ENCODE results near the gene WBP11. TPM values are rescaled to one million over a fixed set of nuclear protein-coding genes. Genes with fewer than 3 reads are reported as not detected.
A peak's percentile ranks its signal among the peaks of the same experiment; 100 is the strongest.

Gene WBP11
- total and polyA plus RNA-seq, 2 of the 13 experiments (the other 11 are each of a cell fraction or from before 2014, with no cell fraction given) = 7.6 to 31.0 TPM

DNA sequence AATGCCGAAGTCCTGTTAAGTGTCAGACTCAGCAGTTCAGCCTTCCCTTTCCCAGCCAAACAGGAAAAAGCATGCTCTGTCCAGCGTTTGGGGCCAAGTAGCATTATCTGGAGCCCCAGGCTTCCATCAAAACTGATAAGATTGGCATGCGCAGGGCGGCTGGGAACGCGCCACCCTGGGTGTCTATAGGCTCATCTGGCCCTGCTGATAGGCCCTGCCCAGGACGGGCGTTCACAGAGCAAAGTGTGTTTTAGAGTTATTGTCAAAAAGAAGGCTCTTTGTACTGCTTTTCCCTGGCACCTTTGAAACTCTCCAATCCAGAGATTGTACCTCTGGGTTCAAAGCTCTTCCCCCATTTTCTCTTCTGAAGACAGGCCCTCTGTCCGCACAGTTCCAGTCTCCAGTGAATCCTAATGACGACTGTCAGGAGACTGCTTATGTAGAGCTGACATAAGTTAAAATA is 40.2 kb upstream of the WBP11 start, which contains the start of gene ART4 (continued):
- TF ChIP-seq, protein P1, sequence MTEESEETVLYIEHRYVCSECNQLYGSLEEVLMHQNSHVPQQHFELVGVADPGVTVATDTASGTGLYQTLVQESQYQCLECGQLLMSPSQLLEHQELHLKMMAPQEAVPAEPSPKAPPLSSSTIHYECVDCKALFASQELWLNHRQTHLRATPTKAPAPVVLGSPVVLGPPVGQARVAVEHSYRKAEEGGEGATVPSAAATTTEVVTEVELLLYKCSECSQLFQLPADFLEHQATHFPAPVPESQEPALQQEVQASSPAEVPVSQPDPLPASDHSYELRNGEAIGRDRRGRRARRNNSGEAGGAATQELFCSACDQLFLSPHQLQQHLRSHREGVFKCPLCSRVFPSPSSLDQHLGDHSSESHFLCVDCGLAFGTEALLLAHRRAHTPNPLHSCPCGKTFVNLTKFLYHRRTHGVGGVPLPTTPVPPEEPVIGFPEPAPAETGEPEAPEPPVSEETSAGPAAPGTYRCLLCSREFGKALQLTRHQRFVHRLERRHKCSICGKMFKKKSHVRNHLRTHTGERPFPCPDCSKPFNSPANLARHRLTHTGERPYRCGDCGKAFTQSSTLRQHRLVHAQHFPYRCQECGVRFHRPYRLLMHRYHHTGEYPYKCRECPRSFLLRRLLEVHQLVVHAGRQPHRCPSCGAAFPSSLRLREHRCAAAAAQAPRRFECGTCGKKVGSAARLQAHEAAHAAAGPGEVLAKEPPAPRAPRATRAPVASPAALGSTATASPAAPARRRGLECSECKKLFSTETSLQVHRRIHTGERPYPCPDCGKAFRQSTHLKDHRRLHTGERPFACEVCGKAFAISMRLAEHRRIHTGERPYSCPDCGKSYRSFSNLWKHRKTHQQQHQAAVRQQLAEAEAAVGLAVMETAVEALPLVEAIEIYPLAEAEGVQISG (CRISPR knock-in tag; IDR thresholded peaks at IDR 0.05) = peak; percentile 63; the same call in 1 of the 2 replicates
- no peak for TF ChIP-seq CBFB (CRISPR knock-in tag; IDR thresholded peaks at IDR 0.05)
- TF ChIP-seq ZFP36L2 (CRISPR knock-in tag; IDR thresholded peaks at IDR 0.05) = no peak
- TF ChIP-seq XRCC5 (optimal IDR thresholded peaks at IDR 0.05; ENCODE audit: low read length) = peak; percentile 46
- TF ChIP-seq, protein P2, sequence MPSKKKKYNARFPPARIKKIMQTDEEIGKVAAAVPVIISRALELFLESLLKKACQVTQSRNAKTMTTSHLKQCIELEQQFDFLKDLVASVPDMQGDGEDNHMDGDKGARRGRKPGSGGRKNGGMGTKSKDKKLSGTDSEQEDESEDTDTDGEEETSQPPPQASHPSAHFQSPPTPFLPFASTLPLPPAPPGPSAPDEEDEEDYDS (CRISPR knock-in tag; IDR thresholded peaks at IDR 0.05) = peak; percentile 73
- no peak for TF ChIP-seq GABPA (IDR thresholded peaks at IDR 0.05; ENCODE audit: low read depth, low read length)
- TF ChIP-seq GABPA (CRISPR knock-in tag; IDR thresholded peaks at IDR 0.05; ENCODE audit: low read depth) = peak; percentile 14; the same call in 1 of the 2 replicates
- TF ChIP-seq, protein P3, sequence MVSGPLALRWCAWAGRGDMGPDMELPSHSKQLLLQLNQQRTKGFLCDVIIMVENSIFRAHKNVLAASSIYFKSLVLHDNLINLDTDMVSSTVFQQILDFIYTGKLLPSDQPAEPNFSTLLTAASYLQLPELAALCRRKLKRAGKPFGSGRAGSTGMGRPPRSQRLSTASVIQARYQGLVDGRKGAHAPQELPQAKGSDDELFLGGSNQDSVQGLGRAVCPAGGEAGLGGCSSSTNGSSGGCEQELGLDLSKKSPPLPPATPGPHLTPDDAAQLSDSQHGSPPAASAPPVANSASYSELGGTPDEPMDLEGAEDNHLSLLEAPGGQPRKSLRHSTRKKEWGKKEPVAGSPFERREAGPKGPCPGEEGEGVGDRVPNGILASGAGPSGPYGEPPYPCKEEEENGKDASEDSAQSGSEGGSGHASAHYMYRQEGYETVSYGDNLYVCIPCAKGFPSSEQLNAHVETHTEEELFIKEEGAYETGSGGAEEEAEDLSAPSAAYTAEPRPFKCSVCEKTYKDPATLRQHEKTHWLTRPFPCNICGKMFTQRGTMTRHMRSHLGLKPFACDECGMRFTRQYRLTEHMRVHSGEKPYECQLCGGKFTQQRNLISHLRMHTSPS (CRISPR knock-in tag; IDR thresholded peaks at IDR 0.05; ENCODE audit: low read depth) = peak; percentile 58
- TF ChIP-seq ZSCAN20 (CRISPR knock-in tag; IDR thresholded peaks at IDR 0.05; ENCODE audit: borderline replicate concordance) = no peak
- TF ChIP-seq PAF1 (CRISPR knock-in tag; IDR thresholded peaks at IDR 0.05) = no peak
- TF ChIP-seq, protein P4, sequence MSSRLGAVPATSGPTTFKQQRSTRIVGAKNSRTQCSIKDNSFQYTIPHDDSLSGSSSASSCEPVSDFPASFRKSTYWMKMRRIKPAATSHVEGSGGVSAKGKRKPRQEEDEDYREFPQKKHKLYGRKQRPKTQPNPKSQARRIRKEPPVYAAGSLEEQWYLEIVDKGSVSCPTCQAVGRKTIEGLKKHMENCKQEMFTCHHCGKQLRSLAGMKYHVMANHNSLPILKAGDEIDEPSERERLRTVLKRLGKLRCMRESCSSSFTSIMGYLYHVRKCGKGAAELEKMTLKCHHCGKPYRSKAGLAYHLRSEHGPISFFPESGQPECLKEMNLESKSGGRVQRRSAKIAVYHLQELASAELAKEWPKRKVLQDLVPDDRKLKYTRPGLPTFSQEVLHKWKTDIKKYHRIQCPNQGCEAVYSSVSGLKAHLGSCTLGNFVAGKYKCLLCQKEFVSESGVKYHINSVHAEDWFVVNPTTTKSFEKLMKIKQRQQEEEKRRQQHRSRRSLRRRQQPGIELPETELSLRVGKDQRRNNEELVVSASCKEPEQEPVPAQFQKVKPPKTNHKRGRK (CRISPR knock-in tag; IDR thresholded peaks at IDR 0.05) = no peak
- TF ChIP-seq, protein P5, sequence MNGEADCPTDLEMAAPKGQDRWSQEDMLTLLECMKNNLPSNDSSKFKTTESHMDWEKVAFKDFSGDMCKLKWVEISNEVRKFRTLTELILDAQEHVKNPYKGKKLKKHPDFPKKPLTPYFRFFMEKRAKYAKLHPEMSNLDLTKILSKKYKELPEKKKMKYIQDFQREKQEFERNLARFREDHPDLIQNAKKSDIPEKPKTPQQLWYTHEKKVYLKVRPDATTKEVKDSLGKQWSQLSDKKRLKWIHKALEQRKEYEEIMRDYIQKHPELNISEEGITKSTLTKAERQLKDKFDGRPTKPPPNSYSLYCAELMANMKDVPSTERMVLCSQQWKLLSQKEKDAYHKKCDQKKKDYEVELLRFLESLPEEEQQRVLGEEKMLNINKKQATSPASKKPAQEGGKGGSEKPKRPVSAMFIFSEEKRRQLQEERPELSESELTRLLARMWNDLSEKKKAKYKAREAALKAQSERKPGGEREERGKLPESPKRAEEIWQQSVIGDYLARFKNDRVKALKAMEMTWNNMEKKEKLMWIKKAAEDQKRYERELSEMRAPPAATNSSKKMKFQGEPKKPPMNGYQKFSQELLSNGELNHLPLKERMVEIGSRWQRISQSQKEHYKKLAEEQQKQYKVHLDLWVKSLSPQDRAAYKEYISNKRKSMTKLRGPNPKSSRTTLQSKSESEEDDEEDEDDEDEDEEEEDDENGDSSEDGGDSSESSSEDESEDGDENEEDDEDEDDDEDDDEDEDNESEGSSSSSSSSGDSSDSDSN (CRISPR knock-in tag; IDR thresholded peaks at IDR 0.05) = peak; percentile 46; the same call in 1 of the 2 replicates
- TF ChIP-seq ZNF441 (CRISPR knock-in tag; IDR thresholded peaks at IDR 0.05; ENCODE audit: borderline replicate concordance) = no peak
- no peak for TF ChIP-seq SRSF9 (IDR thresholded peaks at IDR 0.05; ENCODE audit: borderline replicate concordance, insufficient read depth, low read depth, low read length, poor library complexity, severe bottlenecking)
- peak; percentile 6; the same call in 1 of the 2 replicates for TF ChIP-seq STAG1 (CRISPR knock-in tag; IDR thresholded peaks at IDR 0.05)
- no peak for TF ChIP-seq MAFG (CRISPR knock-in tag; IDR thresholded peaks at IDR 0.05)
- no peak for TF ChIP-seq ATM (IDR thresholded peaks at IDR 0.05; ENCODE audit: borderline replicate concordance)
- TF ChIP-seq ZNF205 (CRISPR knock-in tag; IDR thresholded peaks at IDR 0.05) = no peak
- TF ChIP-seq SP2 (CRISPR knock-in tag; IDR thresholded peaks at IDR 0.05) = no peak
- TF ChIP-seq, protein P6, sequence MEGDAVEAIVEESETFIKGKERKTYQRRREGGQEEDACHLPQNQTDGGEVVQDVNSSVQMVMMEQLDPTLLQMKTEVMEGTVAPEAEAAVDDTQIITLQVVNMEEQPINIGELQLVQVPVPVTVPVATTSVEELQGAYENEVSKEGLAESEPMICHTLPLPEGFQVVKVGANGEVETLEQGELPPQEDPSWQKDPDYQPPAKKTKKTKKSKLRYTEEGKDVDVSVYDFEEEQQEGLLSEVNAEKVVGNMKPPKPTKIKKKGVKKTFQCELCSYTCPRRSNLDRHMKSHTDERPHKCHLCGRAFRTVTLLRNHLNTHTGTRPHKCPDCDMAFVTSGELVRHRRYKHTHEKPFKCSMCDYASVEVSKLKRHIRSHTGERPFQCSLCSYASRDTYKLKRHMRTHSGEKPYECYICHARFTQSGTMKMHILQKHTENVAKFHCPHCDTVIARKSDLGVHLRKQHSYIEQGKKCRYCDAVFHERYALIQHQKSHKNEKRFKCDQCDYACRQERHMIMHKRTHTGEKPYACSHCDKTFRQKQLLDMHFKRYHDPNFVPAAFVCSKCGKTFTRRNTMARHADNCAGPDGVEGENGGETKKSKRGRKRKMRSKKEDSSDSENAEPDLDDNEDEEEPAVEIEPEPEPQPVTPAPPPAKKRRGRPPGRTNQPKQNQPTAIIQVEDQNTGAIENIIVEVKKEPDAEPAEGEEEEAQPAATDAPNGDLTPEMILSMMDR (CRISPR knock-in tag; IDR thresholded peaks at IDR 0.05) = no peak
